Neutrophil (primary cell): ENCODE data around the gene SMYD5.

ENCODE experiments used
- H3K27ac ChIP-seq: fragments of 200-600 bp; sonication (generic); 2 replicates; pipeline ENCODE4 v1.5.1; 2016; ENCODE audit warnings: mild to moderate bottlenecking, moderate library complexity
- H3K27me3 ChIP-seq: fragments of 200-600 bp; sonication (generic); 2 replicates; pipeline ENCODE4 v1.6.0; 2016; ENCODE audit warnings: mild to moderate bottlenecking
- H3K36me3 ChIP-seq: fragments of 200-600 bp; sonication (generic); 2 replicates; pipeline ENCODE4 v1.5.1; 2017
- H3K4me1 ChIP-seq, 2 experiments: fragments of 200-600 bp in 1 of 2; sonication (generic) in 1 of 2; 1 replicate in 1 of 2; 2 replicates in 1 of 2; pipeline versions ENCODE4 v1.5.1 to v1.6.1; 2013 to 2016; ENCODE audit warnings: low read depth in 1 of 2, low read length in 1 of 2, mild to moderate bottlenecking in 1 of 2, moderate library complexity in 1 of 2; ENCODE audit not compliant: control insufficient read depth in 1 of 2, insufficient read depth in 1 of 2
- H3K4me3 ChIP-seq, 2 experiments: fragments of 200-600 bp in 1 of 2; sonication (generic) in 1 of 2; 1 replicate in 1 of 2; 2 replicates in 1 of 2; pipeline ENCODE4 v1.5.1; 2013 to 2016; ENCODE audit warnings: low read depth in 1 of 2, low read length in 1 of 2, mild to moderate bottlenecking in 1 of 2, moderate library complexity in 1 of 2
- H3K9me3 ChIP-seq: fragments of 200-600 bp; sonication (generic); 2 replicates; pipeline ENCODE4 v1.5.1; 2016
- TF ChIP-seq, protein P1 (sequence below): fragments of 200-600 bp; sonication (generic); IDR thresholded peaks from 2 replicates; pipeline ENCODE4 v1.5.1; 2016; ENCODE audit warnings: antibody characterized with exemption

The SMYD5 gene

DNA sequence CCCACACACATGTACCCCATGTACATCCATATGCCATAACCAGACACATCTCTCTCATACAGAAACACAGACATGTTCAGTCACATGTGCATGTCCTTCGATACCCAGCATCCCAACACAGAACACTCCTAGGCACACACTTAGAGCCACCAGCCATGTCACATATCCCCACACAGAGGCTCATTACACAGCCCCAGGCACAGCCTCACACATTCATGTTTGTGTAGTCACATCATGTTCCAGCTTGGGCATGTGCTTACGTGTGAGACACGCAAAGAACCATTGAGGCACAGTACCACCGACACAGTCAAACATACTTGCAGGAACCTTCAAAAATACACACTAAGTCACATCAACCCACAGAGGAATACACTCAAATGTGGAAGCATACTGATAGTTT is 53.0 kb downstream of the SMYD5 start:
- no peak overlapping the region for H3K27ac ChIP-seq
- no peak overlapping the region for H3K4me3 ChIP-seq
- TF ChIP-seq, protein P1, sequence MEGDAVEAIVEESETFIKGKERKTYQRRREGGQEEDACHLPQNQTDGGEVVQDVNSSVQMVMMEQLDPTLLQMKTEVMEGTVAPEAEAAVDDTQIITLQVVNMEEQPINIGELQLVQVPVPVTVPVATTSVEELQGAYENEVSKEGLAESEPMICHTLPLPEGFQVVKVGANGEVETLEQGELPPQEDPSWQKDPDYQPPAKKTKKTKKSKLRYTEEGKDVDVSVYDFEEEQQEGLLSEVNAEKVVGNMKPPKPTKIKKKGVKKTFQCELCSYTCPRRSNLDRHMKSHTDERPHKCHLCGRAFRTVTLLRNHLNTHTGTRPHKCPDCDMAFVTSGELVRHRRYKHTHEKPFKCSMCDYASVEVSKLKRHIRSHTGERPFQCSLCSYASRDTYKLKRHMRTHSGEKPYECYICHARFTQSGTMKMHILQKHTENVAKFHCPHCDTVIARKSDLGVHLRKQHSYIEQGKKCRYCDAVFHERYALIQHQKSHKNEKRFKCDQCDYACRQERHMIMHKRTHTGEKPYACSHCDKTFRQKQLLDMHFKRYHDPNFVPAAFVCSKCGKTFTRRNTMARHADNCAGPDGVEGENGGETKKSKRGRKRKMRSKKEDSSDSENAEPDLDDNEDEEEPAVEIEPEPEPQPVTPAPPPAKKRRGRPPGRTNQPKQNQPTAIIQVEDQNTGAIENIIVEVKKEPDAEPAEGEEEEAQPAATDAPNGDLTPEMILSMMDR, result no peak
- no peaks in the 10 kb centered on the region for H3K4me1 ChIP-seq
- no peaks in the 10 kb centered on the region for H3K36me3 ChIP-seq
- H3K9me3 ChIP-seq, result no peaks in the 10 kb centered on the region
- peaks cover 45% of the 10 kb centered on the region for H3K27me3 ChIP-seq

- H3K9me3 ChIP-seq, result no peaks in the 10 kb centered on the region
- H3K36me3 ChIP-seq, result no peaks in the 10 kb centered on the region
- TF ChIP-seq, protein P1, result no peak
- peaks cover 45% of the 10 kb centered on the region for H3K27me3 ChIP-seq
- H3K4me3 ChIP-seq, result no peak overlapping the region
- H3K4me1 ChIP-seq, result no peaks in the 10 kb centered on the region
- no peak overlapping the region for H3K27ac ChIP-seq
These were observed 54.4 kb downstream of the SMYD5 start for GRCh38 chr2:73268366-73268829.

GRCh38 chr2:73268830-73269685 is 55.0 kb downstream of the SMYD5 start:
- H3K36me3 ChIP-seq, result no peaks in the 10 kb centered on the region
- H3K27ac ChIP-seq, result no peak overlapping the region
- no peaks in the 10 kb centered on the region for H3K9me3 ChIP-seq
- peaks cover 45% of the 10 kb centered on the region for H3K27me3 ChIP-seq
- H3K4me3 ChIP-seq, result no peak overlapping the region
- no peaks in the 10 kb centered on the region for H3K4me1 ChIP-seq
- TF ChIP-seq, protein P1, result no peak

- peaks cover 45% of the 10 kb centered on the region for H3K27me3 ChIP-seq
- H3K4me3 ChIP-seq, result no peak overlapping the region
- H3K4me1 ChIP-seq, result no peaks in the 10 kb centered on the region
- H3K9me3 ChIP-seq, result no peaks in the 10 kb centered on the region
- TF ChIP-seq, protein P1, result no peak
- H3K36me3 ChIP-seq, result no peaks in the 10 kb centered on the region
- no peak overlapping the region for H3K27ac ChIP-seq
These were observed 55.8 kb downstream of the SMYD5 start for GRCh38 chr2:73269686-73270465.

DNA sequence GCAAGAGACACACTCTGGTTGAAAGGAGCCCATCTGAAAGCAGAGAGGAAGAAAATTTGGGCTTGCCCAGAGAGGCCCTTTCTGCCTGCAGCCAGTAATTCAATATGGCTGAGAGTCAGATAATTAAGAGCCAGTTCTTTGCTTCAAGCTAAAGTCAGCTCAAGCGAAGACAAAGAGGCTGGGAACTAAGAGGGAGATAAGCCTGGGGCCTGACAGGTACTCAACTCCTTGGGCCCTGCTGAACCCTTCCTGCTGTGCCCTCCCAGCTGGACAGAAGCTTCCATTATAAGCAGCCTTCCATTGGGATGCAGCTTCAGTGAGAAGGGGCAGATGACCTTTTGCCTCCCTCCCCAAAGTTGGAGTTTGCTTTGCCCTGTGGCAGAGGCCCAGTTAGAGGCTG is 58.2 kb downstream of the SMYD5 start:
- TF ChIP-seq, protein P1, result no peak
- H3K27me3 ChIP-seq, result peaks cover 45% of the 10 kb centered on the region

More for the DNA sequence above, 58.2 kb downstream of the SMYD5 start:
- H3K36me3 ChIP-seq, result no peaks in the 10 kb centered on the region
- no peak overlapping the region for H3K27ac ChIP-seq
- H3K4me3 ChIP-seq, result no peak overlapping the region
- no peaks in the 10 kb centered on the region for H3K9me3 ChIP-seq
- no peaks in the 10 kb centered on the region for H3K4me1 ChIP-seq
